H1 (cell line): ENCODE data around the gene KIZ. TPM values are rescaled to one million over a fixed set of nuclear protein-coding genes. Genes with fewer than 3 reads are reported as not detected.

ENCODE experiments used
- CTCF ChIA-PET: fragments of 300-600 bp; sonication (Branson Sonifier 250); formaldehyde crosslinking; loops from one replicate; lab custom pipeline; 2021; ENCODE audit not compliant: partially characterized antibody; lab: Charles Lee
- POLR2A ChIA-PET: fragments of 300-600 bp; sonication (Branson Sonifier 250); formaldehyde crosslinking; loops from one replicate; lab custom pipeline; 2021; ENCODE audit warnings: inconsistent platforms; ENCODE audit not compliant: partially characterized antibody; lab: Charles Lee
- DNase-seq, 2 experiments: peaks; one replicate each; pipeline versions ENCODE4 v3.0.0 to v3.0.0-alpha.2; 2010 to 2022; ENCODE audit warnings: low spot score in 2 of 2, low read depth in 1 of 2, mixed read lengths in 1 of 2
- FAIRE-seq: peaks from 2 replicates; lab custom pipeline; 2011; peaks lifted over from hg19 to GRCh38; lab: Jason Lieb, UNC
- H2AFZ ChIP-seq: 2 replicates; pipeline ENCODE4 v1.8.1; 2012; ENCODE audit warnings: low read length, inconsistent platforms
- H2AK5ac ChIP-seq: 2 replicates; pipeline ENCODE4 v1.6.1; 2013; ENCODE audit warnings: low read depth, low read length
- H2BK120ac ChIP-seq: replicated peaks from 2 replicates; pipeline ENCODE3; 2013; ENCODE audit warnings: low read depth, low read length, inconsistent platforms
- H2BK12ac ChIP-seq: 2 replicates; pipeline ENCODE4 v1.6.1; 2013; ENCODE audit warnings: low read depth, low read length
- H2BK15ac ChIP-seq: 2 replicates; pipeline ENCODE4 v1.6.1; 2013; ENCODE audit warnings: low read length
- H2BK20ac ChIP-seq: 2 replicates; pipeline ENCODE4 v1.6.1; 2013; ENCODE audit warnings: low read length
- H2BK5ac ChIP-seq: 2 replicates; pipeline ENCODE4 v1.6.1; 2013; ENCODE audit warnings: low read depth, low read length
- H3K14ac ChIP-seq: 2 replicates; pipeline ENCODE4 v1.6.1; 2013; ENCODE audit warnings: inconsistent platforms; ENCODE audit not compliant: insufficient read length
- H3K18ac ChIP-seq: 2 replicates; pipeline ENCODE4 v1.6.1; 2013; ENCODE audit warnings: low read length; ENCODE audit errors: extremely low read depth
- H3K23ac ChIP-seq: 2 replicates; pipeline ENCODE4 v1.6.1; 2013; ENCODE audit warnings: inconsistent platforms; ENCODE audit not compliant: insufficient read length
- H3K23me2 ChIP-seq: 2 replicates; pipeline ENCODE4 v1.6.1; 2013; ENCODE audit warnings: low read depth, low read length
- H3K27ac ChIP-seq: 2 replicates; pipeline ENCODE4 v1.6.1; 2011; ENCODE audit warnings: low read depth, low read length, inconsistent platforms
- H3K27me3 ChIP-seq, 4 experiments: replicated peaks in 1 of 4; 1 replicate in 1 of 4; 2 replicates in 3 of 4; pipeline versions ENCODE4 v1.6.1 to v1.8.1; 2011 to 2013; ENCODE audit warnings: low read length in 3 of 4, mild to moderate bottlenecking in 3 of 4, inconsistent platforms in 2 of 4, mixed read lengths in 2 of 4, moderate library complexity in 1 of 4; ENCODE audit not compliant: control insufficient read depth in 3 of 4, insufficient read depth in 3 of 4; ENCODE audit errors: extremely low read depth in 1 of 4
- H3K36me3 ChIP-seq, 4 experiments: 2 replicates each; pipeline versions ENCODE4 v1.6.1 to v1.8.1; 2011 to 2013; ENCODE audit warnings: mild to moderate bottlenecking in 4 of 4, low read length in 3 of 4, moderate library complexity in 2 of 4, control low read depth in 1 of 4, inconsistent platforms in 1 of 4; ENCODE audit not compliant: insufficient read depth in 4 of 4, control insufficient read depth in 2 of 4
- H3K4ac ChIP-seq: replicated peaks from 2 replicates; pipeline ENCODE3; 2013; ENCODE audit warnings: low read length, low read depth, mixed read lengths, inconsistent platforms; ENCODE audit not compliant: insufficient read length
- H3K4me1 ChIP-seq, 4 experiments: replicated peaks in 1 of 4; 1 replicate in 1 of 4; 2 replicates in 3 of 4; pipeline versions ENCODE4 v1.6.1 to v1.8.1; 2011 to 2013; ENCODE audit warnings: low read length in 3 of 4, inconsistent platforms in 2 of 4, mixed read lengths in 1 of 4; ENCODE audit not compliant: insufficient read depth in 4 of 4, control insufficient read depth in 3 of 4
- H3K4me2 ChIP-seq, 2 experiments: 2 replicates each; pipeline versions ENCODE4 v1.6.1 to v1.8.1; 2011 to 2013; ENCODE audit warnings: low read depth in 2 of 2, low read length in 2 of 2, control low read depth in 1 of 2, inconsistent platforms in 1 of 2, mild to moderate bottlenecking in 1 of 2; ENCODE audit not compliant: insufficient read depth in 1 of 2
- H3K4me3 ChIP-seq, 4 experiments: fragments of 200-600, 300-600 bp in 1 of 4; sonication (generic), shearing (Covaris generic), sonication (Bioruptor Twin) in 1 of 4; 2 replicates each; pipeline versions ENCODE4 v1.5.1 to v1.8.1; 2011 to 2016; ENCODE audit warnings: low read length in 4 of 4, low read depth in 3 of 4, control low read depth in 2 of 4, inconsistent platforms in 2 of 4, mild to moderate bottlenecking in 2 of 4, mixed read lengths in 1 of 4, moderate library complexity in 1 of 4; ENCODE audit not compliant: insufficient read depth in 2 of 4; ENCODE audit errors: extremely low read depth in 1 of 4
- H3K56ac ChIP-seq: replicated peaks from 2 replicates; pipeline ENCODE3; 2013; ENCODE audit warnings: low read depth, mild to moderate bottlenecking, mixed read lengths, low read length, inconsistent platforms; ENCODE audit not compliant: insufficient read length
- H3K79me1 ChIP-seq: 2 replicates; pipeline ENCODE4 v1.6.1; 2013; ENCODE audit warnings: low read depth, low read length, control low read depth
- H3K79me2 ChIP-seq, 2 experiments: 2 replicates each; pipeline versions ENCODE4 v1.6.1 to v1.8.1; 2012 to 2013; ENCODE audit warnings: low read length in 2 of 2, mild to moderate bottlenecking in 2 of 2, inconsistent platforms in 1 of 2; ENCODE audit not compliant: insufficient read depth in 2 of 2, control insufficient read depth in 1 of 2
- H3K9ac ChIP-seq, 4 experiments: replicated peaks in 1 of 4; 1 replicate in 1 of 4; 2 replicates in 3 of 4; pipeline versions ENCODE4 v1.6.1 to v1.8.1; 2011 to 2013; ENCODE audit warnings: low read depth in 3 of 4, low read length in 3 of 4, control low read depth in 2 of 4, mild to moderate bottlenecking in 2 of 4, moderate library complexity in 2 of 4, inconsistent platforms in 1 of 4; ENCODE audit errors: extremely low read depth in 1 of 4
- H3K9me3 ChIP-seq, 2 experiments: 2 replicates each; pipeline versions ENCODE4 v1.6.1 to v1.8.1; 2012 to 2013; ENCODE audit warnings: mild to moderate bottlenecking in 2 of 2, moderate library complexity in 2 of 2, control low read depth in 1 of 2, inconsistent platforms in 1 of 2, low read depth in 1 of 2, low read length in 1 of 2, mixed read lengths in 1 of 2; ENCODE audit not compliant: insufficient read depth in 2 of 2
- H4K20me1 ChIP-seq, 2 experiments: replicated peaks in 1 of 2; 2 replicates each; pipeline versions ENCODE3 to v1.8.1; 2011 to 2013; ENCODE audit warnings: inconsistent platforms in 2 of 2, low read length in 2 of 2, mild to moderate bottlenecking in 1 of 2; ENCODE audit not compliant: insufficient read depth in 2 of 2, control insufficient read depth in 1 of 2
- H4K5ac ChIP-seq: 2 replicates; pipeline ENCODE4 v1.6.1; 2013; ENCODE audit warnings: low read length, low read depth, mixed read lengths, inconsistent platforms; ENCODE audit not compliant: insufficient read length
- H4K8ac ChIP-seq: 2 replicates; pipeline ENCODE4 v1.8.0; 2013; ENCODE audit warnings: mild to moderate bottlenecking, moderate library complexity, low read length, inconsistent platforms; ENCODE audit not compliant: insufficient read depth; ENCODE audit errors: extremely low read depth
- H4K91ac ChIP-seq: replicated peaks from 2 replicates; pipeline ENCODE3; 2013; ENCODE audit warnings: low read length, mixed read lengths, inconsistent platforms; ENCODE audit not compliant: insufficient read length
- BCL11A ChIP-seq, 2 experiments: IDR thresholded peaks; one replicate each; pipeline ENCODE4 v1.6.1; 2011; ENCODE audit warnings: low read depth in 2 of 2, low read length in 2 of 2, mild to moderate bottlenecking in 2 of 2
- CBX5 ChIP-seq: fragments of 300-800, 300-1000 bp; sonication (generic); IDR thresholded peaks from 2 replicates; pipeline ENCODE4 v1.7.1; 2016; ENCODE audit warnings: antibody characterized with exemption, low read length, low read depth
- E2F6 ChIP-seq: IDR thresholded peaks from 2 replicates; pipeline ENCODE4 v1.6.1; 2012; ENCODE audit warnings: inconsistent platforms
- EZH2 ChIP-seq: fragments of 200-600 bp; sonication (generic); IDR thresholded peaks from 2 replicates; pipeline ENCODE4 v1.7.1; 2012; ENCODE audit warnings: low read depth, mild to moderate bottlenecking, moderate library complexity, low read length, inconsistent platforms; ENCODE audit not compliant: severe bottlenecking
- GABPA ChIP-seq: IDR thresholded peaks from 2 replicates; pipeline ENCODE4 v1.6.1; 2011; ENCODE audit warnings: mild to moderate bottlenecking, low read length, moderate library complexity, borderline replicate concordance; ENCODE audit not compliant: insufficient read depth
- GTF2F1 ChIP-seq: IDR thresholded peaks from 2 replicates; pipeline ENCODE4 v1.6.1; 2012; ENCODE audit warnings: low read depth, low read length, improper control_type of control experiment, borderline replicate concordance
- JUN ChIP-seq: IDR thresholded peaks from 2 replicates; pipeline ENCODE4 v1.6.1; 2011; ENCODE audit warnings: low read depth, mild to moderate bottlenecking, improper control_type of control experiment, low read length
- KDM5A ChIP-seq: fragments of 200-600 bp; IDR thresholded peaks from 2 replicates; pipeline ENCODE4 v1.7.1; 2012; ENCODE audit warnings: mild to moderate bottlenecking, low read length, inconsistent platforms, mixed read lengths
- NANOG ChIP-seq: IDR thresholded peaks from 2 replicates; pipeline ENCODE4 v1.6.1; 2011; ENCODE audit warnings: low read length, low read depth, mild to moderate bottlenecking, inconsistent platforms; ENCODE audit not compliant: insufficient read depth, poor library complexity, severe bottlenecking
- NRF1 ChIP-seq: IDR thresholded peaks from 2 replicates; pipeline ENCODE4 v1.6.1; 2011; ENCODE audit warnings: mild to moderate bottlenecking, low read depth, low read length, improper control_type of control experiment
- POLR2AphosphoS5 ChIP-seq: IDR thresholded peaks from 2 replicates; pipeline ENCODE4 v1.6.1; 2011; ENCODE audit warnings: low read depth, low read length
- RXRA ChIP-seq: IDR thresholded peaks from 2 replicates; pipeline ENCODE4 v1.6.1; 2011; ENCODE audit warnings: low read depth, mild to moderate bottlenecking, low read length, moderate library complexity; ENCODE audit not compliant: insufficient read depth
- SP2 ChIP-seq: IDR thresholded peaks from 2 replicates; pipeline ENCODE4 v1.6.1; 2012; ENCODE audit warnings: mild to moderate bottlenecking, low read length, inconsistent platforms
- TAF7 ChIP-seq: optimal IDR thresholded peaks from 2 replicates; pipeline ENCODE3; 2011; ENCODE audit warnings: low read depth, mild to moderate bottlenecking, inconsistent platforms, low read length, moderate library complexity, borderline replicate concordance
- WGBS, 2 experiments: shearing (Covaris generic) in 1 of 2; methylation state at CpG; one replicate each; pipeline versions ENCODE4 v1.1.6 to v1.1.7; 2013 to 2015; ENCODE audit warnings: low lambda C conversion rate in 2 of 2, mixed read lengths in 2 of 2, inconsistent platforms in 1 of 2, low coverage in 1 of 2, missing lambda C conversion rate in 1 of 2; ENCODE audit not compliant: insufficient replicate concordance in 2 of 2, insufficient coverage in 1 of 2, insufficient read length in 1 of 2; ENCODE audit errors: extremely low coverage in 1 of 2, missing lambda C conversion rate in 1 of 2; 5-methylcytosine and 5-hydroxymethylcytosine counted together
- polyA plus RNA-seq, 7 experiments: library from polyadenylated mRNA; depleted of rRNA in 3 of 7; stranded (reverse) in 5 of 7; unstranded in 2 of 7; fragments of >200 nt in 5 of 7; fragments of 200-250 nt in 2 of 7; gene quantifications; 1 replicate in 5 of 7; 2 replicates in 1 of 7; 4 replicates in 1 of 7; pipeline versions ENCODE4 v1.2.1 to v1.2.3, GENCODE V29; 2011 to 2013; ENCODE audit warnings: missing spikeins in 2 of 7, mixed read lengths in 2 of 7
- total RNA-seq: library from RNA; stranded (reverse); fragmentation: NEBNext Ultra II Directional; extraction: Animal tissue kit (Norgen Biotek cat#: 25700); gene quantifications from 2 replicates; pipeline ENCODE4 v1.2.1, GENCODE V29; 2021

KIZ gene
- total and polyA plus RNA-seq, 2 of the 8 experiments (the other 6 are each of a cell fraction or from before 2014, with no cell fraction given) = 13.0 to 51.7 TPM

DNA sequence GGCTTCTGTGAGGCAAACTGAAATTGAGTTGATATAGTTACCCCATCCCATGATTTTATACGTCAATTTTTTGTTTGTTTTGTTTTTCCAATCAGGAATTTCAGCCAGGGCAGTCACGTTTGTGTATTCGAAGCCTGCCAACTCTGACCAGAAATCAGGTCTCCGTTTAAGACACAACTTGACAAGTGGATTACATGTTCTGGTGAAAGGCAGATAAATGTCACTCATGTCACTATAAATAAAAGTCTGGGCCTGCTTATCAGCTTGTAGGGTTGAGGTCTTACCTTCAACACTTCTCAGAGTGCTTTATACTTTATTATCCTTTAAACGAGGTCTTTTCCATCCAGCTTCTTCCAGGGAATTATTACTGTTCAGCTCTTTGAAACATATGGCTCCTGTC, 168.9 kb downstream of the KIZ start:
- H3K23me2 ChIP-seq = no peaks in the 10 kb centered on the region
- H3K79me2 ChIP-seq = no peaks in the 10 kb centered on the region
- TF ChIP-seq GTF2F1 (no peak), SP2 (no peak), BCL11A (IDR thresholded peaks at IDR 0.05; ENCODE audit: low read depth in 2 of 2, low read length in 2 of 2) (no peak), NANOG (no peak), EZH2 (no peak), JUN (no peak), GABPA (no peak), TAF7 (no peak), CBX5 (no peak), RXRA (no peak), E2F6 (no peak), KDM5A (no peak), NRF1 (no peak), POLR2AphosphoS5 (no peak)
- ChIA-PET CTCF (interaction anchor here (1.6 kb wide), 1 partner anchor 59 kb away, joined by 7 read pairs; no protein-coding TSS in a partner anchor), POLR2A (interaction anchor here (3.6 kb wide), 1 partner anchor 9 kb away, joined by 17 read pairs; the partner anchor contains the start of gene XRN2)
- no peak overlapping the region for H3K9ac ChIP-seq
- H4K91ac ChIP-seq = no peak overlapping the region
- no peak overlapping the region for H2AFZ ChIP-seq
- H3K23ac ChIP-seq = no peak overlapping the region
- H2BK15ac ChIP-seq = no peak overlapping the region
- WGBS, 2 experiments = 91% methylated on average over 5 of the region's 5 CpGs; no CpG with 5 or more reads in 1 of the 2 experiments
- H3K18ac ChIP-seq = no peak overlapping the region
- no peak overlapping the region for H3K14ac ChIP-seq
- no peaks in the 10 kb centered on the region for H3K4me1 ChIP-seq
- no peaks in the 10 kb centered on the region for H3K9me3 ChIP-seq
- no peaks in the 10 kb centered on the region for H3K79me1 ChIP-seq
- H3K4ac ChIP-seq = no peak overlapping the region
- H3K56ac ChIP-seq = no peak overlapping the region
- H3K4me2 ChIP-seq = no peak overlapping the region
- no peaks in the 10 kb centered on the region for H3K36me3 ChIP-seq
- H4K5ac ChIP-seq = no peak overlapping the region
- no peak overlapping the region for H2BK5ac ChIP-seq
- H3K27me3 ChIP-seq = no peaks in the 10 kb centered on the region
- no peak overlapping the region for H3K4me3 ChIP-seq
- H4K8ac ChIP-seq = no peak overlapping the region
- no peak overlapping the region for H2BK20ac ChIP-seq
- H2AK5ac ChIP-seq = no peak overlapping the region
- FAIRE-seq = no peak
- no peak overlapping the region for H2BK12ac ChIP-seq
- H2BK120ac ChIP-seq = no peak overlapping the region
- no peaks in the 10 kb centered on the region for H4K20me1 ChIP-seq
- no peak for DNase-seq
- no peak overlapping the region for H3K27ac ChIP-seq
